ENCODE results near the gene CCDC136. TPM values are rescaled to one million over a fixed set of nuclear protein-coding genes. Genes with fewer than 3 reads are reported as not detected.

CCDC136 gene
- total and polyA plus RNA-seq, 2 donors (not counting 1 experiment from before 2014, with no cell fraction given), result 8.3 to 12.1 TPM

DNA sequence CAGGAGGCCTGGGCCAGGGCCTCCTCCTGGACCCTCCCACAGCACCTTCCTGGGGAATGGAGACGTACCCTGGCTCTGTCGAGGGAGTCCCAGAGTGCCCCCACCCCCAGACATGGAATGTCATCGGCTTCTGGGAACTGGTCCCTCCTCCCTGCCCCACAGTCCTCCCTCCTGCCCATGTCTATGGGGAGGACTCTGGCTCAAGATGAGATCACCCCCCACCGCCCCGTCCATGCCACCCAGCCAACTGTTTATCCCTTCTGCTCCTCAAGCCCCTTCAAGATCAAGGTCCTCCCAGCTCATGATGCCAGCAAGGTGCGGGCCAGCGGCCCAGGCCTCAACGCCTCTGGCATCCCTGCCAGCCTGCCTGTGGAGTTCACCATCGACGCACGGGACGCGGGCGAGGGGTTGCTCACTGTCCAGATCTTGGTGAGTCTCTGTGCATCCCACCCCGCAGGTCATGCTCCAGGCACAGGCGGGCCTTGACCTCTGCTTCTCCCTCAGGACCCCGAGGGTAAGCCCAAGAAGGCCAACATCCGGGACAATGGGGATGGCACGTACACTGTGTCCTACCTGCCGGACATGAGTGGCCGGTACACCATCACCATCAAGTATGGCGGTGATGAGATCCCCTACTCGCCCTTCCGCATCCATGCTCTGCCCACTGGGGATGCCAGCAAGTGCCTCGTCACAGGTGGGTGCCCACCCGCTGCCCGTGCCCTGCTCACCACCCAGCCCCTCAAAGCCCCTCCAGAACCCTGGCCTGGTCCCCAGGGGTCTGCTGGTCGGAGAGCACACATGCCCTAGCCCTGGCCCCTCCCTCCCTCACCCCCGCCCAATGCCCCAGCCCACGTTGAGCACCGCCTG lies 56.8 kb downstream of the CCDC136 start:
- no peak for DNase-seq (ENCODE audit: low read depth in 2 of 2)
- no peak for TF ChIP-seq EZH2 (IDR thresholded peaks at IDR 0.05; ENCODE audit: low read length, missing control alignments)
- TF ChIP-seq, protein P1, sequence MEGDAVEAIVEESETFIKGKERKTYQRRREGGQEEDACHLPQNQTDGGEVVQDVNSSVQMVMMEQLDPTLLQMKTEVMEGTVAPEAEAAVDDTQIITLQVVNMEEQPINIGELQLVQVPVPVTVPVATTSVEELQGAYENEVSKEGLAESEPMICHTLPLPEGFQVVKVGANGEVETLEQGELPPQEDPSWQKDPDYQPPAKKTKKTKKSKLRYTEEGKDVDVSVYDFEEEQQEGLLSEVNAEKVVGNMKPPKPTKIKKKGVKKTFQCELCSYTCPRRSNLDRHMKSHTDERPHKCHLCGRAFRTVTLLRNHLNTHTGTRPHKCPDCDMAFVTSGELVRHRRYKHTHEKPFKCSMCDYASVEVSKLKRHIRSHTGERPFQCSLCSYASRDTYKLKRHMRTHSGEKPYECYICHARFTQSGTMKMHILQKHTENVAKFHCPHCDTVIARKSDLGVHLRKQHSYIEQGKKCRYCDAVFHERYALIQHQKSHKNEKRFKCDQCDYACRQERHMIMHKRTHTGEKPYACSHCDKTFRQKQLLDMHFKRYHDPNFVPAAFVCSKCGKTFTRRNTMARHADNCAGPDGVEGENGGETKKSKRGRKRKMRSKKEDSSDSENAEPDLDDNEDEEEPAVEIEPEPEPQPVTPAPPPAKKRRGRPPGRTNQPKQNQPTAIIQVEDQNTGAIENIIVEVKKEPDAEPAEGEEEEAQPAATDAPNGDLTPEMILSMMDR (conservative IDR thresholded peaks at IDR 0.05 in 1 of 2, IDR thresholded peaks at IDR 0.05 in 1 of 2; ENCODE audit: low read depth in 1 of 2, low read length in 2 of 2), result no peak
- no peak overlapping the region for H2AFZ ChIP-seq (ENCODE audit: low read length)
- H3K9me3 ChIP-seq (ENCODE audit: control insufficient read depth, insufficient read depth, low read depth, low read length), result no peaks in the 10 kb centered on the region
- no peaks in the 10 kb centered on the region for H3K27me3 ChIP-seq (ENCODE audit: control insufficient read depth, insufficient read depth, low read length)
- no peak overlapping the region for H3K4me2 ChIP-seq (ENCODE audit: extremely low read depth, insufficient read depth, low read length)
- H3K27ac ChIP-seq (ENCODE audit: insufficient read depth, low read length), result no peak overlapping the region
- H4K20me1 ChIP-seq (ENCODE audit: control insufficient read depth, extremely low read depth, insufficient read depth, low read length), result peaks cover 2% of the 10 kb centered on the region
- H3K9ac ChIP-seq (ENCODE audit: insufficient read depth, low read length), result no peak overlapping the region
- no peaks in the 10 kb centered on the region for H3K79me2 ChIP-seq (ENCODE audit: control insufficient read depth, insufficient read depth, low read length)
- no peaks in the 10 kb centered on the region for H3K4me1 ChIP-seq (ENCODE audit: control insufficient read depth, extremely low read depth, insufficient read depth, low read length)
- H3K4me3 ChIP-seq (replicated peaks in 1 of 4; ENCODE audit: control extremely low read depth in 1 of 4, insufficient read depth in 1 of 4, low read depth in 3 of 4, low read length in 4 of 4), result no peak overlapping the region
- peaks cover 70% of the 10 kb centered on the region for H3K36me3 ChIP-seq (ENCODE audit: control insufficient read depth, insufficient read depth, low read length)

DNA sequence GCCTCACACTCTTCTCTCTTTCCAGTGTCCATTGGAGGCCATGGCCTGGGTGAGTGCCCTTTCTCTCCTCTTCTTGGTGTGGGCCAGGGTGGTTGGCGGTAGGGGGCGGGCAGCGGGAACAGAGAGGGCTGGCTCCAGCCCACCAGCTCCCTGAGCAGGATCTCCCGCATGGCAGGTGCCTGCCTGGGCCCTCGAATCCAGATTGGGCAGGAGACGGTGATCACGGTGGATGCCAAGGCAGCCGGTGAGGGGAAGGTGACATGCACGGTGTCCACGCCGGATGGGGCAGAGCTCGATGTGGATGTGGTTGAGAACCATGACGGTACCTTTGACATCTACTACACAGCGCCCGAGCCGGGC lies 57.4 kb downstream of the CCDC136 start:
- H2AFZ ChIP-seq (ENCODE audit: low read length), result no peak overlapping the region
- no peaks in the 10 kb centered on the region for H3K4me1 ChIP-seq (ENCODE audit: control insufficient read depth, extremely low read depth, insufficient read depth, low read length)
- TF ChIP-seq, protein P1 (conservative IDR thresholded peaks at IDR 0.05 in 1 of 2, IDR thresholded peaks at IDR 0.05 in 1 of 2; ENCODE audit: low read depth in 1 of 2, low read length in 2 of 2), result no peak
- no peak for TF ChIP-seq EZH2 (IDR thresholded peaks at IDR 0.05; ENCODE audit: low read length, missing control alignments)
- H3K27ac ChIP-seq (ENCODE audit: insufficient read depth, low read length), result no peak overlapping the region
- H3K27me3 ChIP-seq (ENCODE audit: control insufficient read depth, insufficient read depth, low read length), result no peaks in the 10 kb centered on the region
- DNase-seq (ENCODE audit: low read depth in 2 of 2), result no peak
- H3K36me3 ChIP-seq (ENCODE audit: control insufficient read depth, insufficient read depth, low read length), result peaks cover 70% of the 10 kb centered on the region
- H3K9me3 ChIP-seq (ENCODE audit: control insufficient read depth, insufficient read depth, low read depth, low read length), result no peaks in the 10 kb centered on the region
- H3K9ac ChIP-seq (ENCODE audit: insufficient read depth, low read length), result no peak overlapping the region
- H3K4me3 ChIP-seq (replicated peaks in 1 of 4; ENCODE audit: control extremely low read depth in 1 of 4, insufficient read depth in 1 of 4, low read depth in 3 of 4, low read length in 4 of 4), result no peak overlapping the region
- H4K20me1 ChIP-seq (ENCODE audit: control insufficient read depth, extremely low read depth, insufficient read depth, low read length), result peaks cover 2% of the 10 kb centered on the region
- no peak overlapping the region for H3K4me2 ChIP-seq (ENCODE audit: extremely low read depth, insufficient read depth, low read length)
- no peaks in the 10 kb centered on the region for H3K79me2 ChIP-seq (ENCODE audit: control insufficient read depth, insufficient read depth, low read length)

DNA sequence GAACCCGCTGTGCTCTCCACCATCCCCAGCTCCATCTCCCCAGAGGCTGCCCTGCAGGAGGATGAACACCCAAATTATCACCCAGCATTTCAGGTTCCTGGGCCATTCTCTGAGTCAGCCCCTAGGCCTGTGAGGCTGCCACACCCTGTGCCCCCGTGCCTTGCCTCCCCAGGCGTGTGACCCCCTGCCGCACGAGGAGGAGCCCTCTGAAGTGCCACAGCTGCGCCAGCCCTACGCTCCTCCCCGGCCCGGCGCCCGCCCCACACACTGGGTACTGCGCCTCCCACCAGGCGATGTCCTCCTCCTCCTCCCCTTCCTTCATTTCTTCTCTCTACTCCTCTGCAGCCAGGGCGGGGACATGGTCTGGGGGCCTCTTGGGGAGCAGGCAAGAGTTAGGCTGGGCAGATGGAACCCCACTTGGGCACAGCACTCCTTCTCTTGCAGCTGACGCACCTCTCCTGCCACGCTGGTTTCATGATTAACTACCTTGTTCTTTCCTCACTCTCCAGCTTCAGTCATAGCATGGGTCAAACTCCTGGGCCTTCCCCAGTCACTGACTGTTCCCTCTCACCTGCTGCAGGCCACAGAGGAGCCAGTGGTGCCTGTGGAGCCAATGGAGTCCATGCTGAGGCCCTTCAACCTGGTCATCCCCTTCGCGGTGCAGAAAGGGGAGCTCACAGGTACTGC lies 58.2 kb downstream of the CCDC136 start:
- no peak overlapping the region for H2AFZ ChIP-seq (ENCODE audit: low read length)
- H4K20me1 ChIP-seq (ENCODE audit: control insufficient read depth, extremely low read depth, insufficient read depth, low read length), result peaks cover 2% of the 10 kb centered on the region
- no peak for TF ChIP-seq EZH2 (IDR thresholded peaks at IDR 0.05; ENCODE audit: low read length, missing control alignments)
- TF ChIP-seq, protein P1 (conservative IDR thresholded peaks at IDR 0.05 in 1 of 2, IDR thresholded peaks at IDR 0.05 in 1 of 2; ENCODE audit: low read depth in 1 of 2, low read length in 2 of 2), result no peak
- no peaks in the 10 kb centered on the region for H3K4me1 ChIP-seq (ENCODE audit: control insufficient read depth, extremely low read depth, insufficient read depth, low read length)
- DNase-seq (ENCODE audit: low read depth in 2 of 2), result no peak
- no peak overlapping the region for H3K4me3 ChIP-seq (replicated peaks in 1 of 4; ENCODE audit: control extremely low read depth in 1 of 4, insufficient read depth in 1 of 4, low read depth in 3 of 4, low read length in 4 of 4)
- no peak overlapping the region for H3K9ac ChIP-seq (ENCODE audit: insufficient read depth, low read length)
- no peaks in the 10 kb centered on the region for H3K9me3 ChIP-seq (ENCODE audit: control insufficient read depth, insufficient read depth, low read depth, low read length)
- H3K36me3 ChIP-seq (ENCODE audit: control insufficient read depth, insufficient read depth, low read length), result peaks cover 70% of the 10 kb centered on the region
- H3K27ac ChIP-seq (ENCODE audit: insufficient read depth, low read length), result no peak overlapping the region
- no peaks in the 10 kb centered on the region for H3K79me2 ChIP-seq (ENCODE audit: control insufficient read depth, insufficient read depth, low read length)
- no peak overlapping the region for H3K4me2 ChIP-seq (ENCODE audit: extremely low read depth, insufficient read depth, low read length)
- H3K27me3 ChIP-seq (ENCODE audit: control insufficient read depth, insufficient read depth, low read length), result no peaks in the 10 kb centered on the region
